Measurements from ENCODE around the gene AOAH.
"Not testable (repeated sequence)": the region's sequence is repeated elsewhere in the genome, so short reads cannot be mapped to it uniquely, and the experiment has no call there.

DNA sequence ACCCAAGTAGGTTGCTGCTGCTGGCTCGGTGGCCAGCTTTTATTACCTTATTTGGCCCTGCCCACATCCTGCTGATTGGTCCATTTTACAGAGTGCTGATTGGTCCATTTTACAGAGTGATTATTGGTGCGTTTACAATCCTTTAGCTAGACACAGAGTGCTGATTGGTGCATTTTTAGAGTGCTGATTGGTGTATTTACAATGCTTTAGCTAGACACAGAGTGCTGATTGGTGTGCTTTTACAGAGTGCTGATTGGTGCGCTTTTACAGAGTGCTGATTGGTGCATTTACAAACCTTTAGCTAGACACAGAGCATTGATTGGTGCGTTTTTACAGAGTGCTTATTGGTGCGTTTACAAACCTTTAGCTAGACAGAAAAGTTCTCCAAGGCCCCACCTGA is 219.7 kb downstream of the AOAH start:
- TF ChIP-seq, protein P1, sequence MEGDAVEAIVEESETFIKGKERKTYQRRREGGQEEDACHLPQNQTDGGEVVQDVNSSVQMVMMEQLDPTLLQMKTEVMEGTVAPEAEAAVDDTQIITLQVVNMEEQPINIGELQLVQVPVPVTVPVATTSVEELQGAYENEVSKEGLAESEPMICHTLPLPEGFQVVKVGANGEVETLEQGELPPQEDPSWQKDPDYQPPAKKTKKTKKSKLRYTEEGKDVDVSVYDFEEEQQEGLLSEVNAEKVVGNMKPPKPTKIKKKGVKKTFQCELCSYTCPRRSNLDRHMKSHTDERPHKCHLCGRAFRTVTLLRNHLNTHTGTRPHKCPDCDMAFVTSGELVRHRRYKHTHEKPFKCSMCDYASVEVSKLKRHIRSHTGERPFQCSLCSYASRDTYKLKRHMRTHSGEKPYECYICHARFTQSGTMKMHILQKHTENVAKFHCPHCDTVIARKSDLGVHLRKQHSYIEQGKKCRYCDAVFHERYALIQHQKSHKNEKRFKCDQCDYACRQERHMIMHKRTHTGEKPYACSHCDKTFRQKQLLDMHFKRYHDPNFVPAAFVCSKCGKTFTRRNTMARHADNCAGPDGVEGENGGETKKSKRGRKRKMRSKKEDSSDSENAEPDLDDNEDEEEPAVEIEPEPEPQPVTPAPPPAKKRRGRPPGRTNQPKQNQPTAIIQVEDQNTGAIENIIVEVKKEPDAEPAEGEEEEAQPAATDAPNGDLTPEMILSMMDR (IDR thresholded peaks at IDR 0.05): not testable (repeated sequence)
- TF ChIP-seq POLR2AphosphoS5, POLR2A, EP300 (IDR thresholded peaks at IDR 0.05): not testable (repeated sequence)
